ENCODE data around the gene TSHR. TPM values are rescaled to one million over a fixed set of nuclear protein-coding genes. Genes with fewer than 3 reads are reported as not detected.
"Not testable (repeated sequence)": the region's sequence is repeated elsewhere in the genome, so short reads cannot be mapped to it uniquely, and the experiment has no call there.

Gene TSHR
- not detected for polyA plus RNA-seq (2013, experiment 1 of 2)
- not detected for polyA plus RNA-seq (2013, experiment 2 of 2)

GRCh38 chr14:80955416-80955941 is at the start of gene TSHR:
TSHR (plus strand) TSS chr14:80955621; CDS start chr14:80955681, 60 bp downstream.
- Histone ChIP-seq H3K27me3 (ENCODE audit: control insufficient read depth in 1 of 2, insufficient read depth in 1 of 2, low read length in 2 of 2) (peaks cover 33 to 49% of the 10 kb centered on the region in 2 experiments), H3K4ac (ENCODE audit: low read depth in 1 of 2, low read length in 2 of 2) (no peak within 1 kb of the TSS), H3K4me2 (ENCODE audit: low read length, poor library complexity, severe bottlenecking) (peak within 1 kb of the TSS; percentile 84), H3K79me1 (replicated peaks; ENCODE audit: low read length, poor library complexity, severe bottlenecking) (no peaks in the 10 kb centered on the region), H3K4me1 (ENCODE audit: control insufficient read depth, insufficient read depth, low read depth, low read length) (peaks cover 10% of the 10 kb centered on the region), H3K14ac (ENCODE audit: low read length in 2 of 2) (peak within 1 kb of the TSS in 1 of 2 experiments; percentile 59), H3K18ac (ENCODE audit: low read depth in 1 of 2, low read length in 2 of 2) (no peak within 1 kb of the TSS), H3K36me3 (ENCODE audit: control insufficient read depth in 1 of 2, insufficient read depth in 2 of 2, low read depth in 1 of 2, low read length in 2 of 2) (no peaks in the 10 kb centered on the region), H4K91ac (ENCODE audit: low read length) (no peak within 1 kb of the TSS), H3K27ac (ENCODE audit: low read length, poor library complexity, severe bottlenecking) (no peak within 1 kb of the TSS), H2AK5ac (ENCODE audit: low read length, severe bottlenecking) (no peak within 1 kb of the TSS), H2BK12ac (ENCODE audit: low read length in 2 of 2) (no peak within 1 kb of the TSS), H3K4me3 (ENCODE audit: insufficient read depth in 1 of 2, low read depth in 1 of 2, low read length in 2 of 2) (peak within 1 kb of the TSS; percentile 43 to 76), H3K23ac (ENCODE audit: low read length in 2 of 2) (peak within 1 kb of the TSS in 1 of 2 experiments; percentile 1), H2BK120ac (ENCODE audit: low read depth, low read length) (no peak within 1 kb of the TSS), H2BK5ac (ENCODE audit: low read depth, low read length, poor library complexity, severe bottlenecking) (no peak within 1 kb of the TSS), H2AFZ (ENCODE audit: low read depth, low read length) (peak within 1 kb of the TSS; percentile 91), H2BK15ac (ENCODE audit: low read depth, poor library complexity, severe bottlenecking) (no peak within 1 kb of the TSS), H3K9me3 (ENCODE audit: control insufficient read depth, low read length) (peaks cover 3% of the 10 kb centered on the region), H4K8ac (ENCODE audit: low read length) (no peak within 1 kb of the TSS), H3K9ac (ENCODE audit: low read length) (peak within 1 kb of the TSS; percentile 82)
- DNase-seq: peak; percentile 56
- WGBS: 17% methylated on average over 19 of the region's 21 CpGs

- no peak overlapping the region for H3K23ac ChIP-seq (ENCODE audit: low read length in 2 of 2)
Measured at GRCh38 chr14:80906336-80906735, 49.1 kb upstream of the TSHR start.

GRCh38 chr14:80906946-80907345 is 48.5 kb upstream of the TSHR start:
- no peak overlapping the region for H3K23ac ChIP-seq (ENCODE audit: low read length in 2 of 2)
- no peak overlapping the region for H3K4me2 ChIP-seq (ENCODE audit: low read length, poor library complexity, severe bottlenecking)
- H4K8ac ChIP-seq (ENCODE audit: low read length): no peak overlapping the region
- H2BK12ac ChIP-seq (ENCODE audit: low read length in 2 of 2): no peak overlapping the region
- no peak overlapping the region for H2AFZ ChIP-seq (ENCODE audit: low read depth, low read length)
- H3K4me1 ChIP-seq (ENCODE audit: control insufficient read depth, insufficient read depth, low read depth, low read length): no peaks in the 10 kb centered on the region
- no peak overlapping the region for H3K14ac ChIP-seq (ENCODE audit: low read length in 2 of 2)
- 94% methylated on average over 4 of the region's 4 CpGs for whole genome bisulfite sequencing
- no peak overlapping the region for H3K4ac ChIP-seq (ENCODE audit: low read depth in 1 of 2, low read length in 2 of 2)
- H4K91ac ChIP-seq (ENCODE audit: low read length): no peak overlapping the region
- H3K36me3 ChIP-seq (ENCODE audit: control insufficient read depth in 1 of 2, insufficient read depth in 2 of 2, low read depth in 1 of 2, low read length in 2 of 2): no peaks in the 10 kb centered on the region
- no peaks in the 10 kb centered on the region for H3K27me3 ChIP-seq (ENCODE audit: control insufficient read depth in 1 of 2, insufficient read depth in 1 of 2, low read length in 2 of 2)
- no peak overlapping the region for H2BK5ac ChIP-seq (ENCODE audit: low read depth, low read length, poor library complexity, severe bottlenecking)
- no peaks in the 10 kb centered on the region for H3K79me1 ChIP-seq (replicated peaks; ENCODE audit: low read length, poor library complexity, severe bottlenecking)
- peak overlapping the region; percentile 19 for H3K9ac ChIP-seq (ENCODE audit: low read length)
- H3K9me3 ChIP-seq (ENCODE audit: control insufficient read depth, low read length): no peaks in the 10 kb centered on the region
- H2BK15ac ChIP-seq (ENCODE audit: low read depth, poor library complexity, severe bottlenecking): no peak overlapping the region
- no peak overlapping the region for H2BK120ac ChIP-seq (ENCODE audit: low read depth, low read length)
- no peak overlapping the region for H2AK5ac ChIP-seq (ENCODE audit: low read length, severe bottlenecking)
- DNase-seq: no peak
- H3K4me3 ChIP-seq (ENCODE audit: insufficient read depth in 1 of 2, low read depth in 1 of 2, low read length in 2 of 2): no peak overlapping the region
- no peak overlapping the region for H3K27ac ChIP-seq (ENCODE audit: low read length, poor library complexity, severe bottlenecking)
- no peak overlapping the region for H3K18ac ChIP-seq (ENCODE audit: low read depth in 1 of 2, low read length in 2 of 2)

More at GRCh38 chr14:80906336-80906735, 49.1 kb upstream of the TSHR start:
- H3K36me3 ChIP-seq (ENCODE audit: control insufficient read depth in 1 of 2, insufficient read depth in 2 of 2, low read depth in 1 of 2, low read length in 2 of 2): no peaks in the 10 kb centered on the region
- H2AFZ ChIP-seq (ENCODE audit: low read depth, low read length): no peak overlapping the region
- H2BK15ac ChIP-seq (ENCODE audit: low read depth, poor library complexity, severe bottlenecking): no peak overlapping the region
- no peak overlapping the region for H4K8ac ChIP-seq (ENCODE audit: low read length)
- H3K9me3 ChIP-seq (ENCODE audit: control insufficient read depth, low read length): no peaks in the 10 kb centered on the region
- H3K4ac ChIP-seq (ENCODE audit: low read depth in 1 of 2, low read length in 2 of 2): no peak overlapping the region
- no peak overlapping the region for H2BK120ac ChIP-seq (ENCODE audit: low read depth, low read length)
- no peak overlapping the region for H3K4me2 ChIP-seq (ENCODE audit: low read length, poor library complexity, severe bottlenecking)
- H3K27me3 ChIP-seq (ENCODE audit: control insufficient read depth in 1 of 2, insufficient read depth in 1 of 2, low read length in 2 of 2): no peaks in the 10 kb centered on the region
- H3K9ac ChIP-seq (ENCODE audit: low read length): peak overlapping the region; percentile 19
- WGBS: 97% methylated on average over 1 of the region's 1 CpG
- H3K18ac ChIP-seq (ENCODE audit: low read depth in 1 of 2, low read length in 2 of 2): no peak overlapping the region
- no peak overlapping the region for H3K4me3 ChIP-seq (ENCODE audit: insufficient read depth in 1 of 2, low read depth in 1 of 2, low read length in 2 of 2)
- H2BK12ac ChIP-seq (ENCODE audit: low read length in 2 of 2): no peak overlapping the region
- H3K14ac ChIP-seq (ENCODE audit: low read length in 2 of 2): no peak overlapping the region
- H3K79me1 ChIP-seq (replicated peaks; ENCODE audit: low read length, poor library complexity, severe bottlenecking): no peaks in the 10 kb centered on the region
- no peak overlapping the region for H2BK5ac ChIP-seq (ENCODE audit: low read depth, low read length, poor library complexity, severe bottlenecking)
- H3K27ac ChIP-seq (ENCODE audit: low read length, poor library complexity, severe bottlenecking): no peak overlapping the region
- no peak for DNase-seq
- no peak overlapping the region for H4K91ac ChIP-seq (ENCODE audit: low read length)
- no peak overlapping the region for H2AK5ac ChIP-seq (ENCODE audit: low read length, severe bottlenecking)
- no peaks in the 10 kb centered on the region for H3K4me1 ChIP-seq (ENCODE audit: control insufficient read depth, insufficient read depth, low read depth, low read length)

- H3K27me3 ChIP-seq (ENCODE audit: control insufficient read depth in 1 of 2, insufficient read depth in 1 of 2, low read length in 2 of 2); H3K79me1 ChIP-seq (replicated peaks; ENCODE audit: low read length, poor library complexity, severe bottlenecking); H3K4me1 ChIP-seq (ENCODE audit: control insufficient read depth, insufficient read depth, low read depth, low read length); H3K23ac ChIP-seq (ENCODE audit: low read length in 2 of 2); H3K14ac ChIP-seq (ENCODE audit: low read length in 2 of 2); H2BK15ac ChIP-seq (ENCODE audit: low read depth, poor library complexity, severe bottlenecking); DNase-seq; H2BK120ac ChIP-seq (ENCODE audit: low read depth, low read length); H3K4me3 ChIP-seq (ENCODE audit: insufficient read depth in 1 of 2, low read depth in 1 of 2, low read length in 2 of 2); H3K27ac ChIP-seq (ENCODE audit: low read length, poor library complexity, severe bottlenecking); H3K36me3 ChIP-seq (ENCODE audit: control insufficient read depth in 1 of 2, insufficient read depth in 2 of 2, low read depth in 1 of 2, low read length in 2 of 2); H2BK5ac ChIP-seq (ENCODE audit: low read depth, low read length, poor library complexity, severe bottlenecking); H2BK12ac ChIP-seq (ENCODE audit: low read length in 2 of 2); H4K8ac ChIP-seq (ENCODE audit: low read length); H3K9me3 ChIP-seq (ENCODE audit: control insufficient read depth, low read length); H3K9ac ChIP-seq (ENCODE audit: low read length); H4K91ac ChIP-seq (ENCODE audit: low read length); H3K18ac ChIP-seq (ENCODE audit: low read depth in 1 of 2, low read length in 2 of 2); H3K4ac ChIP-seq (ENCODE audit: low read depth in 1 of 2, low read length in 2 of 2); H3K4me2 ChIP-seq (ENCODE audit: low read length, poor library complexity, severe bottlenecking); H2AK5ac ChIP-seq (ENCODE audit: low read length, severe bottlenecking); H2AFZ ChIP-seq (ENCODE audit: low read depth, low read length): not testable (repeated sequence)
- 97% methylated on average over 9 of the region's 11 CpGs for WGBS
Measured at GRCh38 chr14:80912013-80912412, 43.4 kb upstream of the TSHR start.

Measured in mesenchymal stem cell (in vitro differentiated cells and primary cell).